A673 (cell line): Measurements from ENCODE around the gene IL34. TPM values are rescaled to one million over a fixed set of nuclear protein-coding genes. Genes with fewer than 3 reads are reported as not detected.

Source experiments
- BruUV-seq: library from RNA; stranded (reverse); fragments of 400-500 nt; replicated peaks from 2 replicates; lab custom pipeline; 2021; lab: Mats Ljungman, UMichigan
- CTCF ChIA-PET: fragments of 300-600 bp; sonication (Branson Sonifier 250); formaldehyde crosslinking; loops from one replicate; lab custom pipeline; 2022; ENCODE audit warnings: antibody characterized with exemption; lab: Charles Lee
- POLR2A ChIA-PET: fragments of 300-600 bp; sonication (Branson Sonifier 250); formaldehyde crosslinking; loops from one replicate; lab custom pipeline; 2022; ENCODE audit warnings: antibody characterized with exemption; ENCODE audit not compliant: low non-redundant PET; lab: Charles Lee
- DNase-seq: peaks from one replicate; pipeline ENCODE4 v3.0.0-alpha.2; 2015; ENCODE audit warnings: low spot score
- H3K27ac ChIP-seq: fragments of 200-600 bp; sonication (generic); 2 replicates; pipeline ENCODE4 v1.5.1; 2016; ENCODE audit warnings: mixed run types, low read depth, mild to moderate bottlenecking, mixed read lengths, antibody characterized with exemption, low read length; ENCODE audit not compliant: poor library complexity, severe bottlenecking
- H3K27me3 ChIP-seq: fragments of 200-600 bp; sonication (generic); replicated peaks from 2 replicates; pipeline ENCODE4 v1.6.1; 2017; ENCODE audit warnings: mixed run types, low read depth, mild to moderate bottlenecking, mixed read lengths, antibody characterized with exemption, low read length; ENCODE audit not compliant: insufficient read depth, poor library complexity
- H3K36me3 ChIP-seq: fragments of 200-600 bp; sonication (generic); 2 replicates; pipeline ENCODE4 v1.6.1; 2016; ENCODE audit warnings: mixed run types, mild to moderate bottlenecking, mixed read lengths, antibody characterized with exemption, low read length; ENCODE audit not compliant: insufficient read depth, poor library complexity, severe bottlenecking
- H3K4me1 ChIP-seq: fragments of 200-600 bp; sonication (generic); 2 replicates; pipeline ENCODE4 v1.6.1; 2017; ENCODE audit warnings: mixed run types, mild to moderate bottlenecking, mixed read lengths, antibody characterized with exemption, low read length; ENCODE audit not compliant: insufficient read depth, poor library complexity, severe bottlenecking
- H3K4me3 ChIP-seq: fragments of 200-600 bp; sonication (generic); 2 replicates; pipeline ENCODE4 v1.5.1; 2016; ENCODE audit warnings: low read depth, mixed run types, mild to moderate bottlenecking, mixed read lengths, low read length; ENCODE audit not compliant: poor library complexity, severe bottlenecking
- H3K9me3 ChIP-seq: fragments of 200-600 bp; sonication (generic); 2 replicates; pipeline ENCODE4 v1.6.1; 2016; ENCODE audit warnings: mixed run types, low read depth, mild to moderate bottlenecking, mixed read lengths, antibody characterized with exemption, low read length; ENCODE audit not compliant: poor library complexity, severe bottlenecking
- EZH2 ChIP-seq: fragments of 200-600 bp; sonication (generic); IDR thresholded peaks from 2 replicates; pipeline ENCODE4 v1.6.1; 2017; ENCODE audit warnings: borderline replicate concordance, low read depth, mild to moderate bottlenecking, mixed read lengths, antibody characterized with exemption, low read length; ENCODE audit not compliant: poor library complexity, severe bottlenecking
- intact Hi-C: fragments of 100-400 bp; cut with micrococcal nuclease; formaldehyde crosslinking; loops from one replicate; pipeline ENCODE4 v1.10.0; 2022; ENCODE audit not compliant: unreplicated experiment
- total RNA-seq: library from RNA; stranded (reverse); gene quantifications from 2 replicates; pipeline ENCODE4 v1.2.3, GENCODE V29; 2021
- TF ChIP-seq, protein P1 (sequence below): fragments of 300-800, 200-600 bp; sonication (generic); conservative IDR thresholded peaks from 2 replicates; pipeline ENCODE4 v1.5.1; 2017; ENCODE audit warnings: low read depth, mild to moderate bottlenecking, antibody characterized with exemption, low read length, moderate library complexity, mixed read lengths

Gene IL34
- total RNA-seq, 1 experiment from 2014 or later: not detected

DNA sequence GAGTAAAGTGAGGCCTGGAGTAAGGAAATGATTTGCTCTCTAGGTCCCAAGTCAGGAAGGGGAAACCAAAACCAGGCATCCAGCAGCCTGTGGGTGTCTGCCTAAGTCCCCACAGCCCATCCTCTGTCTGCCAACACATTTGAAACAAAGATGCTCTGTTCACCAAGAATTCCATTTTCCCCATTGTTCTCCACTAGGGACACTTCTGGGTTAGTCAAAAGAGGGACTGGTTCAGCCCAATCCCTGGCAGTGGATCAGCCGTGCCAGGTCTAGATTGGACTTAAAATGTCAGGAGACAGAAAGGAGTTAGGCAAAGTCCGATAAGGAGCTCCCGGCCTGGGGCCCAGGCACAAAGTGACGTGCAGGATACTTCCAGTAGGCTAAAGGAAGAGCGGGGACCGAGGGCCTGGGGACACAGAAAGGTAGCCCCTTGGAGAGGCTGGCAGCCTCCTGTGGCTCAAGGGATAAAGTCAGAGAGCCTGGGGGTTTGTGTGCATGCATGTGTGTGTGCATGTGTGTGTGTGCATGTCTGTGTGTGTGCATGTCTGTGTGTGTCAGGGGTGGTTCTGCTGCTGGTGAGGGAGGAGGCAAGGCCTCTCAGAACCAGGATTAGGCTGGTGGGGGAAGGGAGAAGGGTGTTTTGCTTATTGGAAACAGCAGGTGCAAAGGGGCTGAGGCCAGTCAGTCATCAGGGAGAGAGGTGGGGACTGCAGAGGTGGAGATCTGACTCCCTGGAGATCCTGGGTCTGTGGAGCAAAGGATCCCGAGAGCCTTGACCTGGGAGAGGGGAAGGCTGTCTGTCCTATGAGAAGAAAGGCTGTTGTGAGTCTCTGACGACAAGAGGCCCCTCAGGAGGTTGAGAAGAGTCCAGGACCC, 41.7 kb upstream of the IL34 start:
- Histone ChIP-seq H3K27me3 (no peaks in the 10 kb centered on the region), H3K9me3 (no peaks in the 10 kb centered on the region), H3K4me1 (no peaks in the 10 kb centered on the region), H3K4me3 (no peak overlapping the region), H3K36me3 (no peaks in the 10 kb centered on the region), H3K27ac (no peak overlapping the region)
- no peak for DNase-seq
- BruUV-seq: no TSS peak
- ChIA-PET CTCF (no interaction called here), POLR2A (no interaction called here)
- intact Hi-C loops: no loop called here
- no peak for TF ChIP-seq EZH2
- TF ChIP-seq, protein P1, sequence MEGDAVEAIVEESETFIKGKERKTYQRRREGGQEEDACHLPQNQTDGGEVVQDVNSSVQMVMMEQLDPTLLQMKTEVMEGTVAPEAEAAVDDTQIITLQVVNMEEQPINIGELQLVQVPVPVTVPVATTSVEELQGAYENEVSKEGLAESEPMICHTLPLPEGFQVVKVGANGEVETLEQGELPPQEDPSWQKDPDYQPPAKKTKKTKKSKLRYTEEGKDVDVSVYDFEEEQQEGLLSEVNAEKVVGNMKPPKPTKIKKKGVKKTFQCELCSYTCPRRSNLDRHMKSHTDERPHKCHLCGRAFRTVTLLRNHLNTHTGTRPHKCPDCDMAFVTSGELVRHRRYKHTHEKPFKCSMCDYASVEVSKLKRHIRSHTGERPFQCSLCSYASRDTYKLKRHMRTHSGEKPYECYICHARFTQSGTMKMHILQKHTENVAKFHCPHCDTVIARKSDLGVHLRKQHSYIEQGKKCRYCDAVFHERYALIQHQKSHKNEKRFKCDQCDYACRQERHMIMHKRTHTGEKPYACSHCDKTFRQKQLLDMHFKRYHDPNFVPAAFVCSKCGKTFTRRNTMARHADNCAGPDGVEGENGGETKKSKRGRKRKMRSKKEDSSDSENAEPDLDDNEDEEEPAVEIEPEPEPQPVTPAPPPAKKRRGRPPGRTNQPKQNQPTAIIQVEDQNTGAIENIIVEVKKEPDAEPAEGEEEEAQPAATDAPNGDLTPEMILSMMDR: no peak

DNA sequence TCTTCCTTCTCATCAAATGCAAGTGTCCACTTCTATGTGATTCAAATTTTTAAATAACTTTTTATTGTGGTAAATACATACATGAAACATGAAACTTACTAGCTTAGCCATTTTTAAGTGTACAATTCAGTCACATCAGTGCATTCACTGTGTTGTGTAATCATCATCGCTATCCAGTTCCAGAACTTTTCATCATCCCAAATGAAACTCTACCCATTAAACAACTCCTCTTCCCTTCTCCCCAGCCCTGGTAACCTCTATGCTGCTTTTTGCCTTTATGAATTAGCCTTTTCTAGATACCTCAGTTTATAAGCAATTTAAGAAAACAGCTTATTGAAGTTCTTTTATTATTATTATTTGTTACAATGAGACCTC, 41.1 kb upstream of the IL34 start:
- no TSS peak for BruUV-seq
- Histone ChIP-seq H3K27ac (no peak overlapping the region), H3K4me1 (no peaks in the 10 kb centered on the region), H3K36me3 (no peaks in the 10 kb centered on the region), H3K4me3 (no peak overlapping the region), H3K9me3 (no peaks in the 10 kb centered on the region), H3K27me3 (no peaks in the 10 kb centered on the region)
- POLR2A ChIA-PET: no interaction called here
- CTCF ChIA-PET: interaction anchor here (0.7 kb wide), 1 partner anchor 353 kb away, joined by 4 read pairs; no protein-coding TSS in a partner anchor
- TF ChIP-seq, protein P1: no peak
- no peak for TF ChIP-seq EZH2
- DNase-seq: no peak
- intact Hi-C loops: no loop called here

DNA sequence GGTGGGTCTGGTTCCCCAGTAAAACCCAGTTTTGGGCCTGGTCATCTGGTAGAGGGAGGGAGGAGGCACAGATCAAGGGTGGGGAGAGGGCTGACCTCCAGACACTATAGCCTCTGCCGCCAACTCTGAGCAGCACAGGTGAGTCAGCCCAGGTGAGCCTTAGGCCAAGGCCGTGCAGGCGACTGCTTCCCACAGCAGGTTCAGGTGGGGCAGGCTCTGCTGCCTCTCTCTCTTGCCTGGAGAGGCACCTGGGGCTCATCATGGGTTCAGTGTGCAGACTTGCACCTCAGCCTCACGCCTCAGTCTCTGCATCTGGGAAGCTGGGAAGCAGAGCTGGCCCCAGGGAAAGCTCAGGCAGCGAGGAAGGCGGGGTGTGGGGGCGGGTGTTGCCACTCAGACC, 37.8 kb upstream of the IL34 start:
- CTCF ChIA-PET: no interaction called here
- Histone ChIP-seq H3K27ac (no peak overlapping the region), H3K4me1 (no peaks in the 10 kb centered on the region), H3K9me3 (no peaks in the 10 kb centered on the region), H3K36me3 (no peaks in the 10 kb centered on the region), H3K4me3 (no peak overlapping the region), H3K27me3 (no peaks in the 10 kb centered on the region)
- POLR2A ChIA-PET: interaction anchor here (0.6 kb wide), 1 partner anchor 78 kb away, joined by 9 read pairs; no protein-coding TSS in a partner anchor
- DNase-seq: no peak
- no TSS peak for BruUV-seq
- TF ChIP-seq, protein P1: no peak
- no peak for TF ChIP-seq EZH2
- intact Hi-C loops: no loop called here
